HEK293T (cell line): ENCODE results near the gene BEGAIN.

Experiments used
- CTCF ChIA-PET: fragments of 350-600 bp; formaldehyde crosslinking; extraction: SDS; loops from one replicate; lab custom pipeline; 2021; ENCODE audit warnings: antibody characterized with exemption, inconsistent platforms; lab: Yijun Ruan, JAX
- POLR2A ChIA-PET: fragments of 350-600 bp; formaldehyde crosslinking; extraction: SDS; loops from one replicate; lab custom pipeline; 2020; ENCODE audit warnings: antibody characterized with exemption, inconsistent platforms; lab: Yijun Ruan, JAX
- DNase-seq: peaks from one replicate; pipeline ENCODE4 v3.0.0; 2012; ENCODE audit warnings: mixed read lengths; ENCODE audit errors: extremely low spot score
- ARNT ChIP-seq: fragments of 450-650 bp; IDR thresholded peaks from 2 replicates; pipeline ENCODE4 v1.6.1; 2017; ENCODE audit warnings: mild to moderate bottlenecking
- BHLHE40 ChIP-seq: fragments of 450-650 bp; IDR thresholded peaks from 2 replicates; pipeline ENCODE4 v1.6.1; 2016; ENCODE audit warnings: mild to moderate bottlenecking, moderate library complexity, borderline replicate concordance
- CTBP1 ChIP-seq: fragments of 450-650 bp; IDR thresholded peaks from 2 replicates; pipeline ENCODE4 v1.6.1; 2016; ENCODE audit warnings: borderline replicate concordance
- ELF4 ChIP-seq: fragments of 450-650 bp; IDR thresholded peaks from 2 replicates; pipeline ENCODE4 v1.6.1; 2017; ENCODE audit warnings: antibody characterized with exemption
- FOXA1 ChIP-seq: fragments of 450-650 bp; IDR thresholded peaks from 2 replicates; pipeline ENCODE4 v1.6.1; 2016; ENCODE audit warnings: mild to moderate bottlenecking
- FOXK2 ChIP-seq: fragments of 450-650 bp; IDR thresholded peaks from 2 replicates; pipeline ENCODE4 v1.6.1; 2016; ENCODE audit warnings: mild to moderate bottlenecking
- FOXM1 ChIP-seq: fragments of 450-650 bp; IDR thresholded peaks from 2 replicates; pipeline ENCODE4 v1.6.1; 2017; ENCODE audit warnings: mild to moderate bottlenecking, borderline replicate concordance
- HDGF ChIP-seq: fragments of 450-650 bp; IDR thresholded peaks from 2 replicates; pipeline ENCODE4 v1.6.1; 2017; ENCODE audit warnings: antibody characterized with exemption, borderline replicate concordance
- L3MBTL2 ChIP-seq: fragments of 450-650 bp; conservative IDR thresholded peaks from 2 replicates; pipeline ENCODE4 v1.6.1; 2016; ENCODE audit warnings: mild to moderate bottlenecking
- LEF1 ChIP-seq: fragments of 450-650 bp; IDR thresholded peaks from 2 replicates; pipeline ENCODE4 v1.6.1; 2017; ENCODE audit warnings: mild to moderate bottlenecking, borderline replicate concordance
- NFRKB ChIP-seq: fragments of 450-650 bp; IDR thresholded peaks from 2 replicates; pipeline ENCODE4 v1.6.1; 2016; ENCODE audit warnings: mild to moderate bottlenecking, moderate library complexity
- PKNOX1 ChIP-seq: fragments of 450-650 bp; IDR thresholded peaks from 2 replicates; pipeline ENCODE4 v1.6.1; 2016
- SP1 ChIP-seq: fragments of 450-650 bp; IDR thresholded peaks from 2 replicates; pipeline ENCODE4 v1.6.1; 2017
- SUZ12 ChIP-seq: fragments of 450-650 bp; IDR thresholded peaks from 2 replicates; pipeline ENCODE4 v1.6.1; 2016; ENCODE audit warnings: mild to moderate bottlenecking
- TARDBP ChIP-seq: fragments of 450-650 bp; IDR thresholded peaks from 2 replicates; pipeline ENCODE4 v1.6.1; 2016
- ZNF384 ChIP-seq: fragments of 450-650 bp; IDR thresholded peaks from 2 replicates; pipeline ENCODE4 v1.6.1; 2016

The BEGAIN gene

GRCh38 chr14:100602621-100603230, 15.5 kb upstream of the BEGAIN start:
- TF ChIP-seq FOXK2 = no peak
- no peak for TF ChIP-seq LEF1
- TF ChIP-seq ZNF384 = no peak
- no peak for TF ChIP-seq ARNT
- TF ChIP-seq SUZ12 = no peak
- no peak for TF ChIP-seq L3MBTL2
- no peak for TF ChIP-seq CTBP1
- TF ChIP-seq NFRKB = no peak
- no peak for TF ChIP-seq FOXM1
- TF ChIP-seq BHLHE40 = no peak
- no peak for TF ChIP-seq SP1
- TF ChIP-seq HDGF = no peak
- TF ChIP-seq ELF4 = no peak
- TF ChIP-seq PKNOX1 = no peak
- TF ChIP-seq FOXA1 = no peak
- no peak for TF ChIP-seq TARDBP
- POLR2A ChIA-PET = interaction anchor here (0.8 kb wide), 1 partner anchor 11 kb away, joined by 3 read pairs; no protein-coding TSS in a partner anchor
- CTCF ChIA-PET = no interaction called here
- no peak for DNase-seq

GRCh38 chr14:100601914-100602313, 14.7 kb upstream of the BEGAIN start:
- ChIA-PET POLR2A (interaction anchor here (0.8 kb wide), 1 partner anchor 10 kb away, joined by 3 read pairs; no protein-coding TSS in a partner anchor), CTCF (no interaction called here)
- DNase-seq = no peak
- no peak for TF ChIP-seq NFRKB
- no peak for TF ChIP-seq TARDBP
- no peak for TF ChIP-seq SP1
- TF ChIP-seq BHLHE40 = no peak
- no peak for TF ChIP-seq HDGF
- no peak for TF ChIP-seq LEF1
- no peak for TF ChIP-seq ARNT
- TF ChIP-seq FOXA1 = no peak
- no peak for TF ChIP-seq FOXK2
- TF ChIP-seq CTBP1 = no peak
- no peak for TF ChIP-seq ELF4
- no peak for TF ChIP-seq ZNF384
- TF ChIP-seq SUZ12 = no peak
- no peak for TF ChIP-seq FOXM1
- TF ChIP-seq PKNOX1 = no peak

GRCh38 chr14:100601064-100601463, 13.8 kb upstream of the BEGAIN start:
- no peak for DNase-seq
- ChIA-PET POLR2A (no interaction called here), CTCF (interaction anchor here (0.7 kb wide), 1 partner anchor 15 kb away, joined by 8 read pairs; no protein-coding TSS in a partner anchor)
- TF ChIP-seq SUZ12 (no peak), FOXK2 (no peak), TARDBP (no peak), PKNOX1 (no peak), ELF4 (no peak), ARNT (no peak), BHLHE40 (no peak), SP1 (no peak), FOXA1 (no peak), LEF1 (no peak), NFRKB (no peak), CTBP1 (no peak), ZNF384 (no peak), L3MBTL2 (no peak)

- no peak for DNase-seq
- POLR2A ChIA-PET = no interaction called here
- CTCF ChIA-PET = no interaction called here
- TF ChIP-seq FOXA1 (no peak), FOXK2 (no peak), L3MBTL2 (no peak), LEF1 (no peak), NFRKB (no peak), FOXM1 (no peak), HDGF (no peak), ZNF384 (no peak), PKNOX1 (no peak)
Observed at GRCh38 chr14:100599981-100600380, 12.8 kb upstream of the BEGAIN start.

DNA sequence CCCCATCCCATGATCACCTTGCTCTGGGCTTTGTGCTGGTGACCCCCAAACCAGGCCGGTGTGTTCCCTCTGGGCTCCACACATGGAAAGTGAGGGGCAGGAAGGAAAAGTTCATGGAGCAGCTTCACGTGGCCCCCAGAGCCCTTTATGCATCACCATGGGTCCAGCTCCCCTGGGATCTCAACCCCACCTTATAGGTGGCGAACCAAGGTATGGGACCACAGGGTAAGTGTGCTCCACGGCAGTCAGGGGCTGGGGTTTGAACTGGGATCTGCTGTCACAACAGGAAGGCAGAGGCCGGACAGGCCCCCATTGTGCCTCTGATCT, 7.4 kb upstream of the BEGAIN start:
- ChIA-PET POLR2A (no interaction called here), CTCF (no interaction called here)
- TF ChIP-seq HDGF = no peak
- no peak for TF ChIP-seq L3MBTL2
- TF ChIP-seq TARDBP = no peak
- no peak for TF ChIP-seq ARNT
- no peak for TF ChIP-seq SP1
- no peak for TF ChIP-seq ELF4
- TF ChIP-seq FOXK2 = no peak
- no peak for TF ChIP-seq NFRKB
- TF ChIP-seq SUZ12 = no peak
- TF ChIP-seq CTBP1 = no peak
- no peak for TF ChIP-seq PKNOX1
- no peak for TF ChIP-seq FOXM1
- no peak for TF ChIP-seq ZNF384
- no peak for TF ChIP-seq FOXA1
- TF ChIP-seq BHLHE40 = no peak
- no peak for TF ChIP-seq LEF1
- DNase-seq = no peak
